HepG2 (cell line): ENCODE measurements around the gene MYADML2. TPM values are rescaled to one million over a fixed set of nuclear protein-coding genes. Genes with fewer than 3 reads are reported as not detected.

ENCODE experiments used
- ARNT ChIP-seq: fragments of 450-650 bp; IDR thresholded peaks from 2 replicates; pipeline ENCODE4 v1.6.1; 2017
- ATF5 ChIP-seq: sonication (generic); formaldehyde crosslinking; IDR thresholded peaks from 2 replicates; pipeline ENCODE4 v1.4.0; 2020; ENCODE audit warnings: mild to moderate bottlenecking, low read depth, missing genetic modification reagents
- FOXC1 ChIP-seq: sonication (generic); formaldehyde crosslinking; IDR thresholded peaks from 2 replicates; pipeline ENCODE4 v1.8.0; 2022; ENCODE audit warnings: mild to moderate bottlenecking, missing genetic modification reagents, borderline replicate concordance
- GFI1 ChIP-seq: sonication (generic); formaldehyde crosslinking; IDR thresholded peaks from 2 replicates; pipeline ENCODE4 v1.5.0; 2020; ENCODE audit warnings: missing genetic modification reagents, mild to moderate bottlenecking, borderline replicate concordance
- IRF9 ChIP-seq: sonication (generic); formaldehyde crosslinking; IDR thresholded peaks from 2 replicates; pipeline ENCODE4 v1.8.0; 2022; ENCODE audit warnings: missing genetic modification reagents, mild to moderate bottlenecking, borderline replicate concordance
- KDM4B ChIP-seq: sonication (generic); formaldehyde crosslinking; IDR thresholded peaks from 2 replicates; pipeline ENCODE4 v1.4.0; 2020; ENCODE audit warnings: missing genetic modification reagents
- MED1 ChIP-seq: sonication (generic); formaldehyde crosslinking; IDR thresholded peaks from 2 replicates; pipeline ENCODE4 v1.4.0; 2020; ENCODE audit warnings: missing genetic modification reagents
- SIN3B ChIP-seq: fragments of 150-350 bp; IDR thresholded peaks from 2 replicates; pipeline ENCODE4 v1.6.1; 2014; ENCODE audit warnings: low read length
- SNRNP70 ChIP-seq: fragments of 200-400 bp; formaldehyde crosslinking; IDR thresholded peaks from 2 replicates; pipeline ENCODE4 v1.6.1; 2017; ENCODE audit warnings: mild to moderate bottlenecking, low read depth, low read length, moderate library complexity
- THRA ChIP-seq: sonication (generic); formaldehyde crosslinking; IDR thresholded peaks from 2 replicates; pipeline ENCODE4 v1.4.0; 2020; ENCODE audit warnings: missing genetic modification reagents, borderline replicate concordance
- ZBTB38 ChIP-seq: sonication (generic); formaldehyde crosslinking; IDR thresholded peaks from 2 replicates; pipeline ENCODE4 v1.5.1; 2020; ENCODE audit warnings: mild to moderate bottlenecking, missing genetic modification reagents
- ZEB1 ChIP-seq: IDR thresholded peaks from 2 replicates; pipeline ENCODE4 v1.6.1; 2012; ENCODE audit warnings: mild to moderate bottlenecking, low read depth, inconsistent platforms; ENCODE audit not compliant: insufficient replicate concordance
- ZFP90 ChIP-seq: sonication (generic); formaldehyde crosslinking; IDR thresholded peaks from 2 replicates; pipeline ENCODE4 v1.8.0; 2022; ENCODE audit warnings: missing genetic modification reagents, mild to moderate bottlenecking, inconsistent platforms, borderline replicate concordance
- ZMAT3 ChIP-seq: sonication (generic); formaldehyde crosslinking; conservative IDR thresholded peaks from 2 replicates; pipeline ENCODE4 v1.7.0; 2021; ENCODE audit warnings: missing genetic modification reagents
- ZMYM2 ChIP-seq: sonication (generic); formaldehyde crosslinking; IDR thresholded peaks from 2 replicates; pipeline ENCODE4 v1.8.0; 2022; ENCODE audit warnings: mild to moderate bottlenecking, missing genetic modification reagents
- ZNF292 ChIP-seq: sonication (generic); formaldehyde crosslinking; IDR thresholded peaks from 2 replicates; pipeline ENCODE4 v1.8.1; 2022; ENCODE audit warnings: mild to moderate bottlenecking, low read depth, missing genetic modification reagents, borderline replicate concordance
- ZNF44 ChIP-seq: sonication (generic); formaldehyde crosslinking; IDR thresholded peaks from 2 replicates; pipeline ENCODE4 v1.5.1; 2020; ENCODE audit warnings: mild to moderate bottlenecking, missing genetic modification reagents
- ZNF547 ChIP-seq: sonication (generic); formaldehyde crosslinking; IDR thresholded peaks from 2 replicates; pipeline ENCODE4 v1.5.1; 2020; ENCODE audit warnings: mild to moderate bottlenecking, missing genetic modification reagents
- ZNF678 ChIP-seq: sonication (generic); formaldehyde crosslinking; IDR thresholded peaks from 2 replicates; pipeline ENCODE4 v1.4.0; 2020; ENCODE audit warnings: mild to moderate bottlenecking, missing genetic modification reagents
- polyA plus RNA-seq, 8 experiments: library from polyadenylated mRNA; depleted of rRNA in 3 of 8; stranded (reverse) in 7 of 8; unstranded in 1 of 8; fragments of >200 nt; fragmentation: Illumina TruSeq in 4 of 8; extraction: Trizol in 4 of 8; gene quantifications; 2 replicates each; pipeline versions ENCODE4 v1.2.1 to v1.2.3, GENCODE V29; 2011 to 2016; ENCODE audit warnings: low read depth in 4 of 8, missing spikeins in 1 of 8, mixed read lengths in 1 of 8; ENCODE audit not compliant: insufficient read depth in 1 of 8
- total RNA-seq, 5 experiments: library from RNA; depleted of rRNA; stranded (reverse); fragments of >200 nt; fragmentation: Illumina TruSeq; extraction: Trizol; gene quantifications; 2 replicates each; pipeline ENCODE4 v1.2.3, GENCODE V29; 2016; ENCODE audit warnings: low read depth in 1 of 5
- TF ChIP-seq, protein P1 (sequence below): sonication (generic); formaldehyde crosslinking; IDR thresholded peaks from 2 replicates; pipeline ENCODE4 v1.8.0; 2022; ENCODE audit warnings: missing genetic modification reagents, low read depth, mild to moderate bottlenecking, borderline replicate concordance
- TF ChIP-seq, protein P2 (sequence below): conservative IDR thresholded peaks from 2 replicates; pipeline ENCODE4 v1.6.1; 2018; ENCODE audit warnings: missing genetic modification reagents
- TF ChIP-seq, protein P3 (sequence below): sonication (generic); formaldehyde crosslinking; conservative IDR thresholded peaks from 2 replicates; pipeline ENCODE4 v1.4.0; 2020; ENCODE audit warnings: missing genetic modification reagents

The MYADML2 gene
- total and polyA plus RNA-seq, 2 of the 13 experiments (the other 11 are each of a cell fraction or from before 2014, with no cell fraction given) = not detected

GRCh38 chr17:81927653-81928543 is 19.1 kb downstream of the MYADML2 start, which contains the start of gene MAFG (continued):
- TF ChIP-seq KDM4B (CRISPR knock-in tag) = peak; percentile 81; the same call in 1 of the 2 replicates
- peak; percentile 5; the same call in 1 of the 2 replicates for TF ChIP-seq ZMAT3 (CRISPR knock-in tag)
- TF ChIP-seq, protein P1, sequence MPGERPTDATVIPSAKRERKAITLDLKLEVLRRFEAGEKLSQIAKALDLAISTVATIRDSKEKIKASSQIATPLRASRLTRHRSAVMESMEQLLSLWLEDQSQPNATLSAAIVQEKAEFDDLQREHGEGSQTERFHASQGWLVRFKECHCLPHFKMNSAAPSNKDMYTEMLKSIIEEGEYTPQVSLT (CRISPR knock-in tag) = no peak
- 0 out of 2 replicates have a peak, but pooled peaks have one; percentile 18 for TF ChIP-seq IRF9
- no peak for TF ChIP-seq ZNF44 (CRISPR knock-in tag)
- TF ChIP-seq ARNT = no peak
- TF ChIP-seq THRA (CRISPR knock-in tag) = no peak; the same call in 1 of the 2 replicates
- TF ChIP-seq, protein P2, sequence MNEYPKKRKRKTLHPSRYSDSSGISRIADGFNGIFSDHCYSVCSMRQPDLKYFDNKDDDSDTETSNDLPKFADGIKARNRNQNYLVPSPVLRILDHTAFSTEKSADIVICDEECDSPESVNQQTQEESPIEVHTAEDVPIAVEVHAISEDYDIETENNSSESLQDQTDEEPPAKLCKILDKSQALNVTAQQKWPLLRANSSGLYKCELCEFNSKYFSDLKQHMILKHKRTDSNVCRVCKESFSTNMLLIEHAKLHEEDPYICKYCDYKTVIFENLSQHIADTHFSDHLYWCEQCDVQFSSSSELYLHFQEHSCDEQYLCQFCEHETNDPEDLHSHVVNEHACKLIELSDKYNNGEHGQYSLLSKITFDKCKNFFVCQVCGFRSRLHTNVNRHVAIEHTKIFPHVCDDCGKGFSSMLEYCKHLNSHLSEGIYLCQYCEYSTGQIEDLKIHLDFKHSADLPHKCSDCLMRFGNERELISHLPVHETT = peak; percentile 75
- no peak for TF ChIP-seq ATF5 (CRISPR knock-in tag)
- no peak; the same call in 1 of the 2 replicates for TF ChIP-seq FOXC1 (CRISPR knock-in tag)
- TF ChIP-seq, protein P3, sequence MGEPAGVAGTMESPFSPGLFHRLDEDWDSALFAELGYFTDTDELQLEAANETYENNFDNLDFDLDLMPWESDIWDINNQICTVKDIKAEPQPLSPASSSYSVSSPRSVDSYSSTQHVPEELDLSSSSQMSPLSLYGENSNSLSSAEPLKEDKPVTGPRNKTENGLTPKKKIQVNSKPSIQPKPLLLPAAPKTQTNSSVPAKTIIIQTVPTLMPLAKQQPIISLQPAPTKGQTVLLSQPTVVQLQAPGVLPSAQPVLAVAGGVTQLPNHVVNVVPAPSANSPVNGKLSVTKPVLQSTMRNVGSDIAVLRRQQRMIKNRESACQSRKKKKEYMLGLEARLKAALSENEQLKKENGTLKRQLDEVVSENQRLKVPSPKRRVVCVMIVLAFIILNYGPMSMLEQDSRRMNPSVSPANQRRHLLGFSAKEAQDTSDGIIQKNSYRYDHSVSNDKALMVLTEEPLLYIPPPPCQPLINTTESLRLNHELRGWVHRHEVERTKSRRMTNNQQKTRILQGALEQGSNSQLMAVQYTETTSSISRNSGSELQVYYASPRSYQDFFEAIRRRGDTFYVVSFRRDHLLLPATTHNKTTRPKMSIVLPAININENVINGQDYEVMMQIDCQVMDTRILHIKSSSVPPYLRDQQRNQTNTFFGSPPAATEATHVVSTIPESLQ = no peak; the same call in 1 of the 2 replicates
- TF ChIP-seq ZBTB38 (CRISPR knock-in tag) = peak; percentile 92
- TF ChIP-seq MED1 (CRISPR knock-in tag) = peak; percentile 71
- TF ChIP-seq SNRNP70 = no peak
- TF ChIP-seq SIN3B = no peak; the same call in 1 of the 2 replicates
- peak; percentile 38; the same call in 1 of the 2 replicates for TF ChIP-seq GFI1
- TF ChIP-seq ZFP90 (CRISPR knock-in tag) = peak; percentile 93
- peak; percentile 35 for TF ChIP-seq ZMYM2 (CRISPR knock-in tag)
- no peak for TF ChIP-seq ZNF678 (CRISPR knock-in tag)
- no peak for TF ChIP-seq ZEB1
- no peak for TF ChIP-seq ZNF292
- TF ChIP-seq ZNF547 (CRISPR knock-in tag) = 0 out of 2 replicates have a peak, but pooled peaks have one; percentile 81
